ENCODE data around the gene TRHDE.

The TRHDE gene

DNA sequence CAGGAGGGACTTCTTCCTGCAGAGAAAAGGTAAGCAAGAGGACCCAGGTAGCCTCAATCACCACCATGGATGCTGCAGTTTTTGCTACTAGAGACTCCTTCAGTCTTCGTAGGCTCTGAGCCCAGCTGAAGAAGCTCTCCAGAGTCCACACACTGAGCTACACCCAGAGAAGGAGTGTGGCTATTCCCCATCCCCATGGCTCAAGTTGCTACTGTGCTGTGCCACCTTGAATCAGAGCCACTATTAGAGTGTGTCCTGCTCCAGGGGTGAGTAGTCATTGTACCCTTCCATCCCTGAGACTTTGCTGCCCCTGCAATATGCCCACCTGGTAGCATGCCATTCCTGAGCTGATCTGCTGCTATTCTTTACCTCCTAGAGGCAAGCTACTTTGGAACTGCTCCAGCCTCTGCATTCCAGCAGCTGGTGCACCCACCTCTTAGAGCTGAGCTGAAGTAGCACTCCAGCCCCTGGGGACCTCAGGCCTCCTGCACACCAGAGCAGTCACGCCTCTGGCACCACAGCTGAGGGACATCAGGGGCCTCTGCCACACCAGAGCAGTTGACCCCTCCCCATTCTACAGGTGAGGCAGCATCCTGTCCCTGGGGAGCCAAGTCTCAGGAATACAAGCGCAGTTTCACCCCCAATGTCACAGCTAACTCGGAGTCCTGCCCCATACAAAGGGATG, 213.0 kb downstream of the TRHDE start:
- H3K4me3 ChIP-seq (replicated peaks; ENCODE audit: insufficient read depth, low read length) = no peak overlapping the region
- no peak for TF ChIP-seq REST (IDR thresholded peaks at IDR 0.05; ENCODE audit: insufficient replicate concordance, low read depth)
- TF ChIP-seq SPI1 (IDR thresholded peaks at IDR 0.05; ENCODE audit: borderline replicate concordance, low read depth) = no peak
- no peak for TF ChIP-seq CTCF (IDR thresholded peaks at IDR 0.05; ENCODE audit: insufficient read depth, low read length)
- TF ChIP-seq GABPA (IDR thresholded peaks at IDR 0.05; ENCODE audit: low read depth) = no peak
- no peak for TF ChIP-seq POLR2AphosphoS5 (IDR thresholded peaks at IDR 0.05; ENCODE audit: low read depth)
- no peak for DNase-seq (ENCODE audit: low read depth in 1 of 2, low spot score in 1 of 2)
- no peak overlapping the region for H3K27ac ChIP-seq (replicated peaks)
- H3K27me3 ChIP-seq (ENCODE audit: insufficient read depth, poor library complexity, severe bottlenecking) = no peaks in the 10 kb centered on the region

DNA sequence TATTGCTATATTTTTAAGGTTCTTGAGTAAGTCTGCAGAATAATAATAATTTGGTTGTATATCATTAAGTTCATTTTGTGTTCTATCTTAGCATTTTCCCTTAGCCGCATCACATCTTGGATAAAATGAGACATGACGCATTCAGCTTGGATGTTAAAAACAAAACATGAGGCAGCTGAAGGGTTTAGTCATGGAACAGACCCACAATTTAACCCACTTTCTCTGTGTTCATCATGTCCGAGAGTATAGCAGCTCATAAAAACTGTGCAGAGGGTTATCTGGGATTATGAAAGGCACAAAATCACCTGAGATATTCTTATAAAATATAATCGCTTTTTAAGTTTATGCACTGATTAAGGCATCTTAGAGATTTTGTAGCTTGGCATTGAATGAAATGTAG, 219.3 kb downstream of the TRHDE start:
- no peak for DNase-seq (ENCODE audit: low read depth in 1 of 2, low spot score in 1 of 2)
- Histone ChIP-seq H3K4me3 (replicated peaks; ENCODE audit: insufficient read depth, low read length) (no peak overlapping the region), H3K27me3 (ENCODE audit: insufficient read depth, poor library complexity, severe bottlenecking) (no peaks in the 10 kb centered on the region), H3K27ac (replicated peaks) (no peak overlapping the region)
- TF ChIP-seq GABPA (IDR thresholded peaks at IDR 0.05; ENCODE audit: low read depth) (no peak), CTCF (IDR thresholded peaks at IDR 0.05; ENCODE audit: insufficient read depth, low read length) (no peak), REST (IDR thresholded peaks at IDR 0.05; ENCODE audit: insufficient replicate concordance, low read depth) (no peak), SPI1 (IDR thresholded peaks at IDR 0.05; ENCODE audit: borderline replicate concordance, low read depth) (no peak), POLR2AphosphoS5 (IDR thresholded peaks at IDR 0.05; ENCODE audit: low read depth) (no peak)

GRCh38 chr12:72493407-72493806, 221.2 kb downstream of the TRHDE start:
- DNase-seq (ENCODE audit: low read depth in 1 of 2, low spot score in 1 of 2) = no peak
- Histone ChIP-seq H3K27ac (replicated peaks) (no peak overlapping the region), H3K27me3 (ENCODE audit: insufficient read depth, poor library complexity, severe bottlenecking) (no peaks in the 10 kb centered on the region), H3K4me3 (replicated peaks; ENCODE audit: insufficient read depth, low read length) (no peak overlapping the region)
- no peak for TF ChIP-seq SPI1 (IDR thresholded peaks at IDR 0.05; ENCODE audit: borderline replicate concordance, low read depth)
- no peak for TF ChIP-seq POLR2AphosphoS5 (IDR thresholded peaks at IDR 0.05; ENCODE audit: low read depth)
- TF ChIP-seq CTCF (IDR thresholded peaks at IDR 0.05; ENCODE audit: insufficient read depth, low read length) = no peak
- TF ChIP-seq GABPA (IDR thresholded peaks at IDR 0.05; ENCODE audit: low read depth) = no peak
- no peak for TF ChIP-seq REST (IDR thresholded peaks at IDR 0.05; ENCODE audit: insufficient replicate concordance, low read depth)

All from HL-60 (cell line).